BE2C (cell line): ENCODE results near the gene DNTT.

Experiments
- DNase-seq: peaks from one replicate; pipeline ENCODE4 v3.0.0-alpha.2; 2020
- H3K27me3 ChIP-seq: fragments of 250-450 bp; sonication (Bioruptor Pico); 2 replicates; pipeline ENCODE4 v1.5.1; 2020; ENCODE audit warnings: mild to moderate bottlenecking
- H3K36me3 ChIP-seq: fragments of 250-450 bp; sonication (Bioruptor Pico); 2 replicates; pipeline ENCODE4 v1.5.1; 2020; ENCODE audit warnings: mild to moderate bottlenecking
- H3K4me1 ChIP-seq: fragments of 250-450 bp; sonication (Bioruptor Pico); 2 replicates; pipeline ENCODE4 v1.5.1; 2020
- H3K4me3 ChIP-seq: 2 replicates; pipeline ENCODE4 v1.5.1; 2011; ENCODE audit warnings: low read depth, low read length
- H3K9me3 ChIP-seq: fragments of 250-450 bp; sonication (Bioruptor Pico); 2 replicates; pipeline ENCODE4 v1.5.1; 2020
- TF ChIP-seq, protein P1 (sequence below): IDR thresholded peaks from 2 replicates; pipeline ENCODE4 v1.5.1; 2012; ENCODE audit warnings: mild to moderate bottlenecking, low read depth, low read length

Gene DNTT

DNA sequence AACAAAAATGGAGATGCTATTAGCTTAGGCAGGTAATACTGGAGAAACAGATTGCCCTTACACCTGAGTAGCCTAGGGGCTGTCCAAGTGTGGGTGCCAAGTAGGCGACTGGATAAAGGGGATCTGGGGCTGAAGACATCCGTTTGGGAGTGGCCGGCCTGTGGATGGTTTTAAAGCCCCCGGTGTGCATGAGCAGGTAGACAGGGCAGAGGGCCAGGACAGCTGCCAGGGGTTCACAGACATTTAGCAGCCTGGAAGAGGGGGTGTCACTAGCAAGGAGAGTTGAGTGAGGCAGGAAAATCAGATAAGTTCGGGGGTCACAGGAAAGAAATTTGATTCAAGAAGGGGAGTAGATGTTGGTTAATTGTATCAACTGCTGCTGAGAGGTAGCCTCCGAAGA lies 56.1 kb downstream of the DNTT start:
- H3K27me3 ChIP-seq, result 0 out of 2 replicates have a peak, but pooled peaks cover 6% of the 10 kb centered on the region
- H3K4me3 ChIP-seq, result no peak overlapping the region
- no peaks in the 10 kb centered on the region for H3K9me3 ChIP-seq
- no peaks in the 10 kb centered on the region for H3K36me3 ChIP-seq
- no peak for DNase-seq
- TF ChIP-seq, protein P1, sequence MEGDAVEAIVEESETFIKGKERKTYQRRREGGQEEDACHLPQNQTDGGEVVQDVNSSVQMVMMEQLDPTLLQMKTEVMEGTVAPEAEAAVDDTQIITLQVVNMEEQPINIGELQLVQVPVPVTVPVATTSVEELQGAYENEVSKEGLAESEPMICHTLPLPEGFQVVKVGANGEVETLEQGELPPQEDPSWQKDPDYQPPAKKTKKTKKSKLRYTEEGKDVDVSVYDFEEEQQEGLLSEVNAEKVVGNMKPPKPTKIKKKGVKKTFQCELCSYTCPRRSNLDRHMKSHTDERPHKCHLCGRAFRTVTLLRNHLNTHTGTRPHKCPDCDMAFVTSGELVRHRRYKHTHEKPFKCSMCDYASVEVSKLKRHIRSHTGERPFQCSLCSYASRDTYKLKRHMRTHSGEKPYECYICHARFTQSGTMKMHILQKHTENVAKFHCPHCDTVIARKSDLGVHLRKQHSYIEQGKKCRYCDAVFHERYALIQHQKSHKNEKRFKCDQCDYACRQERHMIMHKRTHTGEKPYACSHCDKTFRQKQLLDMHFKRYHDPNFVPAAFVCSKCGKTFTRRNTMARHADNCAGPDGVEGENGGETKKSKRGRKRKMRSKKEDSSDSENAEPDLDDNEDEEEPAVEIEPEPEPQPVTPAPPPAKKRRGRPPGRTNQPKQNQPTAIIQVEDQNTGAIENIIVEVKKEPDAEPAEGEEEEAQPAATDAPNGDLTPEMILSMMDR, result no peak
- no peaks in the 10 kb centered on the region for H3K4me1 ChIP-seq

GRCh38 chr10:96360766-96361165 lies 56.5 kb downstream of the DNTT start:
- TF ChIP-seq, protein P1, result no peak
- Histone ChIP-seq H3K36me3 (no peaks in the 10 kb centered on the region), H3K4me3 (no peak overlapping the region), H3K9me3 (no peaks in the 10 kb centered on the region), H3K4me1 (no peaks in the 10 kb centered on the region), H3K27me3 (0 out of 2 replicates have a peak, but pooled peaks cover 6% of the 10 kb centered on the region)
- no peak for DNase-seq

GRCh38 chr10:96365571-96365970 lies 61.3 kb downstream of the DNTT start:
- no peaks in the 10 kb centered on the region for H3K9me3 ChIP-seq
- H3K4me3 ChIP-seq, result no peak overlapping the region
- H3K4me1 ChIP-seq, result no peaks in the 10 kb centered on the region
- TF ChIP-seq, protein P1, result no peak
- no peaks in the 10 kb centered on the region for H3K36me3 ChIP-seq
- no peak for DNase-seq
- no peaks in the 10 kb centered on the region for H3K27me3 ChIP-seq

GRCh38 chr10:96366508-96366907 lies 62.3 kb downstream of the DNTT start:
- TF ChIP-seq, protein P1, result no peak
- Histone ChIP-seq H3K36me3 (no peaks in the 10 kb centered on the region), H3K27me3 (no peaks in the 10 kb centered on the region), H3K4me3 (no peak overlapping the region), H3K4me1 (no peaks in the 10 kb centered on the region), H3K9me3 (no peaks in the 10 kb centered on the region)
- no peak for DNase-seq

DNA sequence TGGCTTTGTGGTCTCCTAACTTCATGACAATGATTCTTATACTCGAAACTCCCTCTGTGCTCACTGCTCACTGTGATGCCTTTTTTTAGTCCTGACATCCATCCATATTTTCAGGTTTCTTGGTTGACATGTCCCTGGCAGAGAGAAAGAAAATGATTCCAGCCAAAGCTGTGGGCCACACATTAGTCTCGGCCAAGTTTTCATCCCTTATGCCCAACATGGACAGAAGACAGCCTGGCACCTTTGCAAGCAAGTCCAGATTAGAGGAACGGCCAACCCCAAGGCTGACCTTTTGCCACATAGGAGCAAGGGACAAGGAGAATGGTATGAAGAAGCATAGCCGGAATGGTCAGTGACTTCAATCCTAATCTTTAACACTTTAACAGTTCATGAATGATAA lies 63.2 kb downstream of the DNTT start:
- Histone ChIP-seq H3K9me3 (no peaks in the 10 kb centered on the region), H3K4me3 (no peak overlapping the region), H3K36me3 (no peaks in the 10 kb centered on the region), H3K4me1 (no peaks in the 10 kb centered on the region), H3K27me3 (no peaks in the 10 kb centered on the region)
- TF ChIP-seq, protein P1, result no peak
- no peak for DNase-seq

DNA sequence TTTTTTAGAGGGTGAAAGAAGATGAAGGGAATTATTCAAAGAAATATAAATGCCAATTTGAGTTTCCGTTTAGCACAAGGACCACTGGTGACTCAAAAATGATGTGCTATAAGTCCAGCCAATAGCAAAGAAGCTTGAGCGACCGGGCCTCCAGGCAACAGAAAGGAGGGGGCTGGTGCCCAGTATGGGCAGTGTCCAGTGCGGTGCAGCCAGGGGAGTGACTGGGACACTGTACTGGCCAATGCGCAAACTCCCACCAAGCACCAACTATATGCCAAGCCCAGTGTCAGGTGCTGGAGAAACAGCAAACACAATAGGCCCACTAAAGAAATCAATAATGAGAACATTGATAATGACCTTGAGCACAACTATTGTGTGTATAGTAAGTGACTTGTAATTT lies 64.7 kb downstream of the DNTT start:
- H3K27me3 ChIP-seq, result no peaks in the 10 kb centered on the region
- TF ChIP-seq, protein P1, result no peak
- H3K4me3 ChIP-seq, result no peak overlapping the region
- H3K9me3 ChIP-seq, result no peaks in the 10 kb centered on the region
- H3K36me3 ChIP-seq, result no peaks in the 10 kb centered on the region
- no peak for DNase-seq
- H3K4me1 ChIP-seq, result no peaks in the 10 kb centered on the region
